Astrocyte of the cerebellum (primary cell): ENCODE data around the gene OR2AT4.

Source experiments
- DNase-seq: peaks from one replicate; pipeline ENCODE4 v3.0.0-alpha.2; 2011; ENCODE audit warnings: low read depth
- H3K4me3 ChIP-seq: 2 replicates; pipeline ENCODE4 v1.5.1; 2011; ENCODE audit warnings: mild to moderate bottlenecking, low read depth, low read length, moderate library complexity
- CTCF ChIP-seq: IDR thresholded peaks from 2 replicates; pipeline ENCODE4 v1.5.1; 2012; ENCODE audit warnings: low read length, low read depth, moderate library complexity, mild to moderate bottlenecking; ENCODE audit errors: missing control alignments
- in situ Hi-C: cut with HindIII; loops from 2 replicates; pipeline ENCODE4 v1.10.0; 2017; ENCODE audit warnings: low sequenced_read_pairs

The OR2AT4 gene

GRCh38 chr11:75069473-75069872 lies 27.2 kb downstream of the OR2AT4 start:
- no peak for TF ChIP-seq CTCF
- in situ Hi-C loops = no loop called here
- no peak overlapping the region for H3K4me3 ChIP-seq

GRCh38 chr11:75068993-75069392 lies 27.7 kb downstream of the OR2AT4 start:
- in situ Hi-C loops = no loop called here
- no peak for TF ChIP-seq CTCF
- DNase-seq = no peak
- no peak overlapping the region for H3K4me3 ChIP-seq

More at GRCh38 chr11:75069473-75069872, 27.2 kb downstream of the OR2AT4 start:
- no peak for DNase-seq

GRCh38 chr11:75068559-75068958 lies 28.1 kb downstream of the OR2AT4 start:
- DNase-seq = no peak
- in situ Hi-C loops = no loop called here
- no peak overlapping the region for H3K4me3 ChIP-seq
- no peak for TF ChIP-seq CTCF

- in situ Hi-C loops = no loop called here
- DNase-seq = no peak
- TF ChIP-seq CTCF = no peak
- H3K4me3 ChIP-seq = no peak overlapping the region
Measured at GRCh38 chr11:75066061-75066460, 30.6 kb downstream of the OR2AT4 start.

GRCh38 chr11:75063741-75064314 lies 32.8 kb downstream of the OR2AT4 start:
- H3K4me3 ChIP-seq = no peak overlapping the region
- DNase-seq = no peak
- no peak for TF ChIP-seq CTCF
- in situ Hi-C loops = no loop called here

- no peak overlapping the region for H3K4me3 ChIP-seq
- in situ Hi-C loops = no loop called here
- DNase-seq = no peak
- TF ChIP-seq CTCF = no peak
Measured at GRCh38 chr11:75059299-75059698, 37.4 kb downstream of the OR2AT4 start.

GRCh38 chr11:75056814-75057213 lies 39.9 kb downstream of the OR2AT4 start:
- TF ChIP-seq CTCF = no peak
- in situ Hi-C loops = no loop called here

More at GRCh38 chr11:75056814-75057213, 39.9 kb downstream of the OR2AT4 start:
- no peak overlapping the region for H3K4me3 ChIP-seq
- DNase-seq = no peak
